HUES48 (cell line): Measurements from ENCODE around the gene TEKTIP1.

Source experiments
- H3K27ac ChIP-seq: one replicate; pipeline ENCODE4 v1.7.0; 2013; ENCODE audit warnings: low read depth, low read length, inconsistent platforms
- H3K27me3 ChIP-seq: 2 replicates; pipeline ENCODE4 v1.6.1; 2013; ENCODE audit warnings: mild to moderate bottlenecking, low read length; ENCODE audit not compliant: control insufficient read depth, insufficient read depth
- H3K36me3 ChIP-seq: 2 replicates; pipeline ENCODE4 v1.6.1; 2013; ENCODE audit warnings: low read length; ENCODE audit not compliant: control insufficient read depth, insufficient read depth
- H3K4me1 ChIP-seq: 2 replicates; pipeline ENCODE4 v1.6.1; 2013; ENCODE audit warnings: mild to moderate bottlenecking, low read length; ENCODE audit not compliant: control insufficient read depth, insufficient read depth
- H3K4me3 ChIP-seq: 2 replicates; pipeline ENCODE4 v1.5.1; 2013; ENCODE audit warnings: mild to moderate bottlenecking, low read depth, low read length
- H3K9ac ChIP-seq: 2 replicates; pipeline ENCODE4 v1.6.1; 2013; ENCODE audit warnings: mild to moderate bottlenecking, low read depth, low read length, moderate library complexity
- H3K9me3 ChIP-seq: 2 replicates; pipeline ENCODE4 v1.6.1; 2013; ENCODE audit warnings: low read length; ENCODE audit not compliant: control insufficient read depth, insufficient read depth

The TEKTIP1 gene

GRCh38 chr19:3572132-3572854, 33.3 kb downstream of the TEKTIP1 start:
- no peak overlapping the region for H3K27ac ChIP-seq
- H3K27me3 ChIP-seq = no peaks in the 10 kb centered on the region
- H3K4me1 ChIP-seq = peaks cover 13% of the 10 kb centered on the region
- H3K9me3 ChIP-seq = no peaks in the 10 kb centered on the region
- H3K4me3 ChIP-seq = peak overlapping the region; percentile 43
- no peak overlapping the region for H3K9ac ChIP-seq
- peaks cover 6% of the 10 kb centered on the region for H3K36me3 ChIP-seq

- Histone ChIP-seq H3K27me3 (no peaks in the 10 kb centered on the region), H3K27ac (peak within 1 kb of the TSS; percentile 75), H3K4me3 (peak within 1 kb of the TSS; percentile 85), H3K9ac (no peak within 1 kb of the TSS; the same call in 1 of the 2 replicates), H3K36me3 (peaks cover 6% of the 10 kb centered on the region), H3K4me1 (peaks cover 13% of the 10 kb centered on the region), H3K9me3 (no peaks in the 10 kb centered on the region)
These were observed 33.8 kb downstream of the TEKTIP1 start, which contains the start of gene HMG20B for GRCh38 chr19:3572855-3573161. TSS of gene HMG20B (plus strand) at chr19:3572944. CDS start at chr19:3573310, 366 bp downstream.

- Histone ChIP-seq H3K4me1 (peaks cover 13% of the 10 kb centered on the region), H3K36me3 (peaks cover 6% of the 10 kb centered on the region)
These were observed 34.3 kb downstream of the TEKTIP1 start for GRCh38 chr19:3573162-3573857.

GRCh38 chr19:3573858-3574637, 35.1 kb downstream of the TEKTIP1 start:
- no peaks in the 10 kb centered on the region for H3K27me3 ChIP-seq
- H3K9ac ChIP-seq = no peak overlapping the region
- no peaks in the 10 kb centered on the region for H3K9me3 ChIP-seq
- peaks cover 6% of the 10 kb centered on the region for H3K36me3 ChIP-seq
- H3K4me3 ChIP-seq = peak overlapping the region; percentile 85
- H3K27ac ChIP-seq = peak overlapping the region; percentile 75
- peaks cover 13% of the 10 kb centered on the region for H3K4me1 ChIP-seq

More at GRCh38 chr19:3573162-3573857, 34.3 kb downstream of the TEKTIP1 start:
- H3K27ac ChIP-seq = peak overlapping the region; percentile 75
- H3K4me3 ChIP-seq = peak overlapping the region; percentile 85
- no peaks in the 10 kb centered on the region for H3K27me3 ChIP-seq
- no peak overlapping the region; the same call in 1 of the 2 replicates for H3K9ac ChIP-seq
- no peaks in the 10 kb centered on the region for H3K9me3 ChIP-seq

GRCh38 chr19:3575260-3575741, 36.3 kb downstream of the TEKTIP1 start:
- Histone ChIP-seq H3K9ac (no peak overlapping the region), H3K27ac (no peak overlapping the region), H3K4me3 (no peak overlapping the region), H3K4me1 (peaks cover 13% of the 10 kb centered on the region), H3K9me3 (no peaks in the 10 kb centered on the region), H3K36me3 (peaks cover 6% of the 10 kb centered on the region), H3K27me3 (no peaks in the 10 kb centered on the region)

GRCh38 chr19:3575949-3576673, 37.1 kb downstream of the TEKTIP1 start:
- H3K9me3 ChIP-seq = no peaks in the 10 kb centered on the region
- H3K4me3 ChIP-seq = peak overlapping the region; percentile 64
- H3K36me3 ChIP-seq = peaks cover 6% of the 10 kb centered on the region
- H3K27ac ChIP-seq = peak overlapping the region; percentile 64
- H3K4me1 ChIP-seq = peaks cover 13% of the 10 kb centered on the region
- no peak overlapping the region for H3K9ac ChIP-seq
- H3K27me3 ChIP-seq = no peaks in the 10 kb centered on the region

GRCh38 chr19:3576696-3577443, 37.9 kb downstream of the TEKTIP1 start:
- Histone ChIP-seq H3K27me3 (no peaks in the 10 kb centered on the region), H3K9me3 (no peaks in the 10 kb centered on the region), H3K27ac (peak overlapping the region; percentile 64), H3K4me1 (peaks cover 13% of the 10 kb centered on the region), H3K9ac (no peak overlapping the region), H3K36me3 (peaks cover 6% of the 10 kb centered on the region), H3K4me3 (peak overlapping the region; percentile 64)

GRCh38 chr19:3577723-3578344, 38.9 kb downstream of the TEKTIP1 start:
- Histone ChIP-seq H3K4me3 (peak overlapping the region; percentile 58), H3K9ac (no peak overlapping the region), H3K27ac (no peak overlapping the region), H3K9me3 (no peaks in the 10 kb centered on the region), H3K4me1 (peaks cover 9% of the 10 kb centered on the region), H3K36me3 (peaks cover 6% of the 10 kb centered on the region), H3K27me3 (no peaks in the 10 kb centered on the region)

GRCh38 chr19:3578390-3578789, 39.4 kb downstream of the TEKTIP1 start:
- Histone ChIP-seq H3K27ac (no peak overlapping the region), H3K9me3 (no peaks in the 10 kb centered on the region), H3K36me3 (peaks cover 6% of the 10 kb centered on the region), H3K9ac (no peak overlapping the region), H3K4me3 (peak overlapping the region; percentile 58), H3K4me1 (peaks cover 9% of the 10 kb centered on the region), H3K27me3 (peaks cover 3% of the 10 kb centered on the region; the same call in 1 of the 2 replicates)
